Activated naive CD4-positive, alpha-beta T cell treated with anti-CD3 and anti-CD28 coated beads for 36 hours (primary cell): Measurements from ENCODE around the gene SMTNL2. TPM values are rescaled to one million over a fixed set of nuclear protein-coding genes. Genes with fewer than 3 reads are reported as not detected.

ENCODE experiments used
- CTCF ChIA-PET: fragments of 350-600 bp; sonication (Branson Sonifier 250); formaldehyde crosslinking; loops from one replicate; lab custom pipeline; 2021; ENCODE audit warnings: antibody characterized with exemption; lab: Charles Lee
- DNase-seq: peaks from one replicate; pipeline ENCODE4 v3.0.0-alpha.2; 2020
- H3K27ac Mint-ChIP-seq: one replicate; pipeline ENCODE4 v1.8.0; 2021; ENCODE audit warnings: mild to moderate bottlenecking, mixed read lengths
- H3K27me3 Mint-ChIP-seq: one replicate; pipeline ENCODE4 v1.8.0; 2021; ENCODE audit warnings: low read depth, mixed read lengths
- H3K36me3 Mint-ChIP-seq: one replicate; pipeline ENCODE4 v1.8.0; 2021; ENCODE audit warnings: low read depth, mixed read lengths
- H3K4me1 Mint-ChIP-seq: one replicate; pipeline ENCODE4 v1.8.0; 2021; ENCODE audit warnings: low read depth, mixed read lengths
- H3K4me3 Mint-ChIP-seq: one replicate; pipeline ENCODE4 v1.8.0; 2021; ENCODE audit warnings: mild to moderate bottlenecking, moderate library complexity, mixed read lengths
- H3K9me3 Mint-ChIP-seq: one replicate; pipeline ENCODE4 v1.8.0; 2021; ENCODE audit warnings: mixed read lengths
- intact Hi-C: fragments of 100-400 bp; cut with micrococcal nuclease; formaldehyde crosslinking; loops from one replicate; pipeline ENCODE4 v1.15.1; 2023
- total RNA-seq, 2 experiments: library from RNA; stranded (reverse); gene quantifications; one replicate each; pipeline ENCODE4 v1.2.3, GENCODE V29; 2021

Gene SMTNL2
- total RNA-seq, 2 experiments from 2014 or later, result not detected

DNA sequence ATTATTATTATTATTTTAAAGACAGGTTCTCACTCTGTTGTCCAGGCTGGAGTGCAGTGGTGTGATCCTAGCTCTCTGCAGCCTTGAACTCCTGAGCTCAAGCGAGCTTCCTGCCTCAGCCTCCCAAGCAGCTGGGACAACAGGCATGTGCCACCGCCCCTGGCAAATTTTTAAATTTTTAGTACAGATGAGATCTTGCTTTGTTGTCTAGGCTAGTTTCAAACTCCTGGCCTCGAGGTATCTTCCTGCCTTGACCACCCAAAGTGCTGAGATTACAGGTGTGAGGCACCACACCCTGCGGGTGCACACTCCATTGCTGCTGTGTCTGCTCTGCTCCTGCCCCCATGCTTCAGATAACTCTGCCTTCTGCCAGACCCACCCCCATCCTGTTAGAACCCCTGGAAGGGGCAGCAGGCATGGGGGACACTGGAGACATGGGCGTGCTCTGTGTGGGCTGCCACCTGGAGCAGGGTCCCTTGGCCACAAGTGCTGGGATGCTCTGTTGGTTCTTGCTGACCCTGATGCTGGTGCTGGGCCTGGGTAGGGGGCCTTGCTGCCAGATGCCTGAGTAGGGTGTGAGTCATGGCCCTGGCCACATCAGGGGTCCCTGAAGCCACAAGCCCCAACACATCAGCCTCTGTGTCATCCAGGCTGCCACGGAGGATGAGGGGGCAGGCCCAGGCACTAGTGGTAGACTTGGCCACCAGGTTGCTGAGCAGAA, 26.5 kb upstream of the SMTNL2 start:
- H3K4me1 Mint-ChIP-seq, result peaks cover 35% of the 10 kb centered on the region
- peaks cover 11% of the 10 kb centered on the region for H3K36me3 Mint-ChIP-seq
- DNase-seq, result no peak
- CTCF ChIA-PET, result interaction anchor here (0.7 to 6.9 kb wide), 5 partner anchors 8 to 232 kb away, joined by 3 to 45 read pairs (median 3); no protein-coding TSS in a partner anchor
- H3K9me3 Mint-ChIP-seq, result no peaks in the 10 kb centered on the region
- H3K4me3 Mint-ChIP-seq, result no peak overlapping the region
- no peak overlapping the region for H3K27ac Mint-ChIP-seq
- no peaks in the 10 kb centered on the region for H3K27me3 Mint-ChIP-seq
- intact Hi-C loops, result no loop called here

DNA sequence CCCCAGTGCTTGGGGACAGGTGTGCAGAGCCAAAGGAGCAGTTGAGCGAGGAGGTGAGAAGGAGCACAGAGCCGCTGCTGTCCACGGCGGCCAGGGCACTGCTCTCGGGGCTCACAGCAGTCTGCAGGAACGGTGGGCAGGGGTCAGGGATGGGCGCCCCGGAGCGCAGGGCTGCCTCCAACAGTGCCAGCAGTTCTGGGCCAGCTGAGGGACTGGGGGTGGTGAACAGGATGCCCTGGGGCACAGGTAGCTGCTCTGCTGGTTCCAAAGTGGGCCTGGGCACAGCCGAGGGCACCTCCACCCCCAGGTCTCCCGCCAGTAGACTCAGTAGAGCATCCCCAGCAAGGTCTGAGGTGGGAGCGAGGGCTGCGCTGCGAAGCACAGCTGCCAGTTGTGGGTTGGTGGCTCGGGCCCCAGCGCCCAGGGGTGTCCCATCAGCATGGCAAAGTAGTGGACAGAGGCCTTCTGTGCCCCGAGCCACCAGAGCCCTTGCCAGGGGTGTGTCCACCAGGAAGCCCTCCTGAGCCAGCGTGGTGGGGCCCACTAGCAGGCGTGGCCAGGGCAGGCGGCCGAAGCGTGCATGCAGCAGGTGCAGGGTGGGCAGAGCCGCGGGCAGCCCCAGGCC, 25.9 kb upstream of the SMTNL2 start:
- DNase-seq, result no peak
- H3K9me3 Mint-ChIP-seq, result no peaks in the 10 kb centered on the region
- no peaks in the 10 kb centered on the region for H3K27me3 Mint-ChIP-seq
- CTCF ChIA-PET, result interaction anchor here (1.4 kb wide), 1 partner anchor 9 kb away, joined by 3 read pairs; no protein-coding TSS in a partner anchor
- peaks cover 11% of the 10 kb centered on the region for H3K36me3 Mint-ChIP-seq
- H3K4me3 Mint-ChIP-seq, result no peak overlapping the region
- intact Hi-C loops, result no loop called here
- H3K4me1 Mint-ChIP-seq, result peaks cover 42% of the 10 kb centered on the region
- H3K27ac Mint-ChIP-seq, result no peak overlapping the region

GRCh38 chr17:4559139-4559791, 25.1 kb upstream of the SMTNL2 start:
- Mint-ChIP-seq H3K27ac (no peak overlapping the region), H3K36me3 (peaks cover 5% of the 10 kb centered on the region), H3K4me1 (peaks cover 39% of the 10 kb centered on the region), H3K4me3 (no peak overlapping the region), H3K27me3 (no peaks in the 10 kb centered on the region), H3K9me3 (no peaks in the 10 kb centered on the region)
- DNase-seq, result no peak
- intact Hi-C loops, result no loop called here
- CTCF ChIA-PET, result no interaction called here

DNA sequence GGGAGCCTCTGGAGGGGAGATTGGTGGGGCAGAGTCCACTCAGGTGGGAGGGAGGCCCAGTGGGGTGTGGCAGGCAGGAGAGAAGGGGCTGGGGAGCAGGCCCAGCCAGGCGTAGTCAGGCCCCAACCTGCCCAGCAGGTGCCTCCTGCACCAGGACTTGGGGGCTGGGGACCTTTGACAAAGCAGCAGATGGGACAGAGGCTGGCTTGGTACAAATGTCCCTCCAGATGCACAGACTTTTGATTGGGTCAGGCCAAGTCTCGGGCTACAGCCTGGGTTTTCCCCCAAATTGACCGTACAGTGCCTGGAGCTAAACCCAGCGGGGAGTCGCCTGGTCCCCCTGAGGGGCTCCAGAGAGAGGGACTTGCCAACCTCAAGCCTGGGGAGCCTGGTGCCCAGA, 24.4 kb upstream of the SMTNL2 start:
- intact Hi-C loops, result loop anchor here (5.0 to 10.0 kb wide), 2 partner anchors 193 to 225 kb away; partner anchors contain the start of genes GLTPD2, UBE2G1 and VMO1
- CTCF ChIA-PET, result no interaction called here
- no peaks in the 10 kb centered on the region for H3K27me3 Mint-ChIP-seq
- H3K4me3 Mint-ChIP-seq, result no peak overlapping the region
- no peaks in the 10 kb centered on the region for H3K9me3 Mint-ChIP-seq
- DNase-seq, result no peak
- H3K4me1 Mint-ChIP-seq, result peaks cover 35% of the 10 kb centered on the region
- no peak overlapping the region for H3K27ac Mint-ChIP-seq
- H3K36me3 Mint-ChIP-seq, result peaks cover 1% of the 10 kb centered on the region

DNA sequence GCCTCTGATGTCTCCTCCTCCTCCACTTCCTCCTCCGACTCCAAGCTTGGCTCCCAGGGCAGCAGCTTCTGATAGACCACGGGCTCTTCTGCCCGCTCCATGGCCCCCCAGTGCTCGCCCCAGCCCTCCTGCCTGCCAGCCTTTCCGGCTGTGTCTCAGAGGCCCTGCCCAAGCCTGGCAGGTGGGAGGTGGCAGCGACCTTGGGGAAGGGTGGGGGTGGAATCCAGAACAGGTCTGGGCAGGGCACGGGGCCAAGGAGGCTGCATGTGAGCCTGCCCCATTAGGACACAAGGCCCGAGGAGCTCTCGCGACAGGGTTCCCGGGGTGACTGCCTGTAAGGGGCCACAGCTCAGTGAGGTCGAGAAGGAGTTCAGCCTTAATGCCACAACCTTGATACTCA, 23.9 kb upstream of the SMTNL2 start, which contains the start of gene GGT6:
Gene GGT6, minus strand, starts transcription at position 157 of the 400 bp plus-strand sequence. Its CDS starts 56 bp downstream, at position 101.
- intact Hi-C loops, result loop anchor here (5.0 to 10.0 kb wide), 2 partner anchors 193 to 224 kb away; partner anchors contain the start of genes GLTPD2, UBE2G1 and VMO1
- CTCF ChIA-PET, result no interaction called here
- Mint-ChIP-seq H3K36me3 (no peaks in the 10 kb centered on the region), H3K4me3 (no peak within 1 kb of the TSS), H3K27ac (no peak within 1 kb of the TSS), H3K4me1 (peaks cover 35% of the 10 kb centered on the region), H3K9me3 (no peaks in the 10 kb centered on the region), H3K27me3 (no peaks in the 10 kb centered on the region)
- no peak for DNase-seq

GRCh38 chr17:4560837-4561256, 23.5 kb upstream of the SMTNL2 start:
- Mint-ChIP-seq H3K4me3 (no peak overlapping the region), H3K27ac (no peak overlapping the region), H3K27me3 (no peaks in the 10 kb centered on the region), H3K36me3 (no peaks in the 10 kb centered on the region), H3K4me1 (peaks cover 35% of the 10 kb centered on the region), H3K9me3 (no peaks in the 10 kb centered on the region)
- no peak for DNase-seq
- intact Hi-C loops, result loop anchor here (5.0 to 10.0 kb wide), 2 partner anchors 194 to 224 kb away; partner anchors contain the start of genes GLTPD2, UBE2G1 and VMO1
- CTCF ChIA-PET, result no interaction called here

DNA sequence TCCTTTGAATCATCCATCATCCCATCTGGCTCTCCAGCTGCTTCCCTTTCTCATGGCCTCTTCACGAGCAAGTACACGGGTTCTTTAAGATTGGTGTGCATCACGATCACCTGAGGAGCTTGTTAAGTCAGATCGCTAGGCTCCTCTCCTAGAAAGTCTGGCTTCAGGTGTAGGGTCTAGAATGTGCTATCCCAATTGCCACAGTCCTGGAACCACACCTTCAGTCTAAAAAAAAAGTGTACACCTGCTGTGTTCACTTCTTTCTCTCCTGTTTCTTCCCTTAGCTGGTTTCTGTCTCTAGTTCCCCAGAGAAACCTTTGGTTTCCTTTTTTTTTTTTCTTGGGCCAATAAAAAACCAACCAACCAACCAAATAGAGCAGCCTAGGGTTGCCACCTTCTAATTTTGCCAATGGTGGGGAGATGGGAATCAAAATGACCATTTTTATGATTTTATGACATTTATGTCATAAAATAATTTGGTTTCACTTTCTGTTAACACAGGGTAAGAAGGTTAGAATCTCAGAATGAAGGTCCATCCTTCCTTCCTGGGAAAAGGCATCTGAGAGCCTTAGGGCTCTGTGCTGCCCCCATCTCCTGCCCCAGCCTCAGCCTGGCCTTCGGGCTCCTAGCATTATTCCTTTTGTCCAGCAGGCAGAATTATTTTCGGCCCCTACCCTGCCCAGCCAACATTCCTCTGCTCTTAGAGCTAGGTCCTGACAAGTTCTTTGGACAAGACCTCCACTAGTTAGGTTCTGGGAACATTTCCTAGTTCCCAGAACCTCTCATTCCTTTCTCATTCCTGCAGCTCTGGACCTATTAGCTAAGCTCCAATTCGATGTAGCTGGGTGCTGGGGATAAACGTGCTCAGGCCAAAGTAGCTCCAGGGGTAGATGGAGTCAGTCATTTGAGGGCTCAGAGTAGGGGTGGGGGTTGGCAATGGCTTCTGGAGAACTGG, 22.0 kb upstream of the SMTNL2 start:
- no peak for DNase-seq
- Mint-ChIP-seq H3K4me1 (peaks cover 31% of the 10 kb centered on the region), H3K27me3 (no peaks in the 10 kb centered on the region), H3K36me3 (no peaks in the 10 kb centered on the region), H3K9me3 (no peaks in the 10 kb centered on the region), H3K27ac (no peak overlapping the region), H3K4me3 (no peak overlapping the region)
- intact Hi-C loops, result loop anchor here (5.0 to 10.0 kb wide), 2 partner anchors 195 to 223 kb away; partner anchors contain the start of genes GLTPD2, UBE2G1 and VMO1
- CTCF ChIA-PET, result interaction anchor here (0.5 to 1.8 kb wide), 2 partner anchors 63 to 476 kb away, joined by 3 to 4 read pairs; no protein-coding TSS in a partner anchor

DNA sequence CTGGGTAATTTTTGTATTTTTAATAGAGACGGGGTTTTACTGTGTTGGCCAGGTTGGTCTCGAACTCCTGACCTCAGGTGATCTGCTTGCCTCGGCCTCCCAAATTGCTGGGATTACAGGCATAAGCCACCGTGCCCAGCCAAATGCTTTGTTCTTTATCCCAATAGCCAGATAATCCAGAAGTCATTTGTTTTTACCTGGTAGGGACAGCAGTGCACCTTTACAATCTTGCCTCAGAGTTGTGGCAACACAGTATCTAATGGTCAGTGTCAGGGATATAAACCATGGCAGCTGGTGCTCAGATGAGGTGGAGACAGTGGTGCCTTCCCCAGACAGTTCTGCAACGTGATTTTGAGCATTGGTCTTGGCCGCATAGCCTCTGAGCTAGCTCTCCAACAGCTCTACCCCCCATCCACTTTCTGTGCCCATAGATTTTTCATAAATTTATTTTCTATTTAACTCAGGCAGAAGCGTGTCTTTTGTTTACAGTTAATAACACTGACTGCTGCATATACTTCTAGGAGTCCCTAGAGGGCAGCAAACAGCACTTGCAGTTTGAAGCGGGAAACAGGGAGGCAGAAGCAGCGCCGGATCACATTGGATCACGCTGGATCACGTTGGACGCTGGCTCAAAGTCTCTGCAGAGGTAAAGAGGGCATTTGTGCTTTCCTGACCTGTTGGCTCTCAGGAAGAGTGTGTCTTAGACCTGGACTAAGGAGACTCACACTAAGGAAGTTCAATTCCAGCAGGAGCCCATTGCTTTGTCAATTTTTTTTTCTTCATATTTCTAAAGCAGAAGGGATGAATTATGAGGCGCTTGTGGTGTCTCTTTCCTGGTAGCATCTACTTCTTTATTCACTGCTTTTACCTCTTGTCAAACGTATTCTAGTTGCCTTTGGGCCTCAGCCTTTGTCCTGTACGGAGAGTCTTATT, 18.9 kb upstream of the SMTNL2 start:
- intact Hi-C loops, result loop anchor here (1.0 to 10.0 kb wide), 5 partner anchors 61 to 337 kb away; partner anchors contain the start of genes CHRNE, GLTPD2 and VMO1
- Mint-ChIP-seq H3K27ac (no peak overlapping the region), H3K36me3 (no peaks in the 10 kb centered on the region), H3K4me3 (no peak overlapping the region), H3K9me3 (no peaks in the 10 kb centered on the region), H3K27me3 (no peaks in the 10 kb centered on the region), H3K4me1 (peaks cover 31% of the 10 kb centered on the region)
- CTCF ChIA-PET, result interaction anchor here (0.6 to 4.7 kb wide), 19 partner anchors 8 to 422 kb away, joined by 3 to 101 read pairs (median 4); partner anchors contain the start of genes C17orf107, CYB5D2 and MYBBP1A
- DNase-seq, result peak; percentile 76

- Mint-ChIP-seq H3K4me1 (peaks cover 26% of the 10 kb centered on the region), H3K9me3 (no peaks in the 10 kb centered on the region), H3K27ac (no peak overlapping the region), H3K36me3 (no peaks in the 10 kb centered on the region), H3K4me3 (no peak overlapping the region), H3K27me3 (no peaks in the 10 kb centered on the region)
- intact Hi-C loops, result loop anchor here (1.0 to 10.0 kb wide), 5 partner anchors 60 to 336 kb away; partner anchors contain the start of genes CHRNE, GLTPD2 and VMO1
- DNase-seq, result peak; percentile 78
- CTCF ChIA-PET, result interaction anchor here (0.6 to 4.7 kb wide), 30 partner anchors 9 to 347 kb away, joined by 3 to 101 read pairs (median 4); partner anchors contain the start of gene MYBBP1A
Measured at GRCh38 chr17:4566785-4567184, 17.5 kb upstream of the SMTNL2 start.

DNA sequence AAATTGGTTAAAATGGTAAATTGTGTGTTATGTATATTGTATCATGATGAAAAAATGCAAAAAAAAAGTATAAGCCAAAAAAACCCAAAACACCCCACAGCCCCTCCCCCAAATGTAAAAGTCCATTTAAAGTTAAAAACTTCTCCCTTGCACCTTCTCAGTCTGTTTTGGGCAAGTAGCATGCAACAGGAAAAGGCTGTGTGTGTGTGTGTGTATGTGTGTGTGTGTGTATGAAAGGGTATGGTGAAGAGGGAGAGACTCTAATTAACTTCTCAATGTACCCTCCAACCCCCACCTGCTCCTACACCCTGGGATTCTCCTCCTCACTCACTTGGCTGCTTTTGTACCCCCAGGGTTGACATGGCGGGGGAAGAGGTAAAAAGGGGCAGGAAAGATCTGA, 14.7 kb upstream of the SMTNL2 start:
- CTCF ChIA-PET, result interaction anchor here (0.6 to 1.5 kb wide), 3 partner anchors 45 to 203 kb away, joined by 3 to 11 read pairs (median 5); no protein-coding TSS in a partner anchor
- no peak overlapping the region for H3K27ac Mint-ChIP-seq
- H3K4me1 Mint-ChIP-seq, result peaks cover 19% of the 10 kb centered on the region
- no peaks in the 10 kb centered on the region for H3K36me3 Mint-ChIP-seq
- intact Hi-C loops, result loop anchor here (5.0 to 10.0 kb wide), 2 partner anchors 215 to 333 kb away; partner anchors contain the start of genes CHRNE, GLTPD2 and VMO1
- no peaks in the 10 kb centered on the region for H3K9me3 Mint-ChIP-seq
- no peak for DNase-seq
- H3K4me3 Mint-ChIP-seq, result no peak overlapping the region
- H3K27me3 Mint-ChIP-seq, result no peaks in the 10 kb centered on the region
